Thymus (tissue), 11 donors: ENCODE measurements around the gene MLX. TPM values are rescaled to one million over a fixed set of nuclear protein-coding genes. Genes with fewer than 3 reads are reported as not detected.
A peak's percentile ranks its signal among the peaks of the same experiment; 100 is the strongest.
"Not testable (repeated sequence)": the region's sequence is repeated elsewhere in the genome, so short reads cannot be mapped to it uniquely, and the experiment has no call there.

Experiments used
- DNase-seq, 9 donors: peaks; one replicate each; pipeline ENCODE4 v3.0.0-alpha.2; 2013; ENCODE audit warnings: low spot score in 9 of 9, low read depth in 6 of 9, missing footprints in 1 of 9
- H3K27ac ChIP-seq, 2 donors: one replicate each; pipeline ENCODE4 v1.5.1; 2013; ENCODE audit warnings: control low read depth in 1 of 2, low read depth in 1 of 2, low read length in 1 of 2, mild to moderate bottlenecking in 1 of 2, moderate library complexity in 1 of 2
- H3K27me3 ChIP-seq, 2 donors: one replicate each; pipeline ENCODE4 v1.5.1; 2013; ENCODE audit warnings: low read length in 1 of 2; ENCODE audit not compliant: control insufficient read depth in 2 of 2, insufficient read depth in 1 of 2
- H3K36me3 ChIP-seq, 2 donors: one replicate each; pipeline ENCODE4 v1.5.1; 2013; ENCODE audit warnings: low read length in 1 of 2, mild to moderate bottlenecking in 1 of 2, moderate library complexity in 1 of 2; ENCODE audit not compliant: control insufficient read depth in 2 of 2, insufficient read depth in 2 of 2
- H3K4me1 ChIP-seq, 2 donors: one replicate each; pipeline ENCODE4 v1.5.1; 2013; ENCODE audit warnings: low read length in 2 of 2; ENCODE audit not compliant: control insufficient read depth in 2 of 2, insufficient read depth in 2 of 2
- H3K4me3 ChIP-seq, 2 donors: one replicate each; pipeline ENCODE4 v1.5.1; 2013; ENCODE audit warnings: low read length in 2 of 2, control low read depth in 1 of 2, mild to moderate bottlenecking in 1 of 2
- H3K9me3 ChIP-seq, 2 donors: one replicate each; pipeline ENCODE4 v1.5.1; 2013; ENCODE audit warnings: low read length in 1 of 2, mild to moderate bottlenecking in 1 of 2; ENCODE audit not compliant: control insufficient read depth in 2 of 2, insufficient read depth in 1 of 2
- WGBS: extraction: QIAGEN DNeasy Blood & Tissue Kit; methylation state at CpG from one replicate; pipeline ENCODE4 v1.1.7; 2013; 5-methylcytosine and 5-hydroxymethylcytosine counted together
- polyA plus RNA-seq: library from polyadenylated mRNA; stranded (reverse); fragments of 200-250 nt; gene quantifications from one replicate; pipeline ENCODE4 v1.2.3, GENCODE V29; 2013
- total RNA-seq: library from RNA; stranded (reverse); fragments of 120-200 nt; gene quantifications from one replicate; pipeline ENCODE4 v1.2.4, GENCODE V29; 2013
- donor health status: healthy.

The MLX gene
- total and polyA plus RNA-seq, 2 donors: 29.3 to 45.2 TPM

GRCh38 chr17:42603318-42603717, 36.4 kb downstream of the MLX start:
- H3K4me1 ChIP-seq: peaks cover 8 to 11% of the 10 kb centered on the region in 2 donors
- peaks cover 6 to 24% of the 10 kb centered on the region in 2 donors for H3K36me3 ChIP-seq
- H3K27me3 ChIP-seq: no peaks in the 10 kb centered on the region
- no peak overlapping the region for H3K4me3 ChIP-seq
- H3K9me3 ChIP-seq: no peaks in the 10 kb centered on the region
- 97% methylated on average over 7 of the region's 7 CpGs for WGBS
- DNase-seq: no peak
- H3K27ac ChIP-seq: no peak overlapping the region

GRCh38 chr17:42607769-42608168, 40.9 kb downstream of the MLX start:
- no peak for DNase-seq
- H3K27ac ChIP-seq: no peak overlapping the region
- 86% methylated on average over 3 of the region's 3 CpGs for WGBS
- peaks cover 8 to 25% of the 10 kb centered on the region in 2 donors for H3K36me3 ChIP-seq
- peaks cover 0 to 2% of the 10 kb centered on the region in 2 donors for H3K27me3 ChIP-seq
- H3K4me3 ChIP-seq: peak overlapping the region; percentile 72 to 98
- no peaks in the 10 kb centered on the region for H3K9me3 ChIP-seq
- H3K4me1 ChIP-seq: peaks cover 11 to 14% of the 10 kb centered on the region in 2 donors

GRCh38 chr17:42608305-42609181, 41.6 kb downstream of the MLX start:
- peaks cover 11 to 14% of the 10 kb centered on the region in 2 donors for H3K4me1 ChIP-seq
- peak in 5 of 9 donors; percentile 15 to 63 (median 27) for DNase-seq
- WGBS: under 1% methylated on average over 30 of the region's 30 CpGs

GRCh38 chr17:42609182-42609813, 42.4 kb downstream of the MLX start, which contains the start of the genes RETREG3 and TUBG1:
Gene RETREG3, minus strand, starts transcription at chr17:42609374. Its CDS starts 50 bp downstream, at chr17:42609324.
Gene TUBG1, plus strand, starts transcription at chr17:42609683. Its CDS starts 55 bp downstream, at chr17:42609738.
- Histone ChIP-seq H3K36me3 (peaks cover 23 to 30% of the 10 kb centered on the region in 2 donors), H3K4me3 (peak within 1 kb of the TSS; percentile 72 to 98), H3K9me3 (no peaks in the 10 kb centered on the region), H3K27ac (peak within 1 kb of the TSS; percentile 91 to 93), H3K27me3 (peaks cover 0 to 2% of the 10 kb centered on the region in 2 donors), H3K4me1 (peaks cover 11 to 14% of the 10 kb centered on the region in 2 donors)
- under 1% methylated on average over 66 of the region's 66 CpGs for WGBS
- peak; percentile 96 to 100 (median 99) for DNase-seq

More at GRCh38 chr17:42608305-42609181, 41.6 kb downstream of the MLX start:
- H3K27me3 ChIP-seq: peaks cover 0 to 2% of the 10 kb centered on the region in 2 donors
- H3K4me3 ChIP-seq: peak overlapping the region; percentile 72 to 98
- H3K36me3 ChIP-seq: peaks cover 16 to 26% of the 10 kb centered on the region in 2 donors
- no peaks in the 10 kb centered on the region for H3K9me3 ChIP-seq
- H3K27ac ChIP-seq: peak overlapping the region; percentile 91 to 93

GRCh38 chr17:42609814-42610801, 43.2 kb downstream of the MLX start:
- Histone ChIP-seq H3K4me1 (peaks cover 11 to 14% of the 10 kb centered on the region in 2 donors), H3K36me3 (peaks cover 31 to 32% of the 10 kb centered on the region in 2 donors), H3K4me3 (peak overlapping the region; percentile 72 to 92), H3K27ac (peak overlapping the region; percentile 55 to 75)
- H3K27me3 ChIP-seq, DNase-seq, H3K9me3 ChIP-seq: not testable (repeated sequence)
- WGBS: 23% methylated on average over 35 of the region's 42 CpGs

- no peaks in the 10 kb centered on the region for H3K9me3 ChIP-seq
- DNase-seq: no peak
- H3K27me3 ChIP-seq: peaks cover 0 to 2% of the 10 kb centered on the region in 2 donors
- peaks cover 10% of the 10 kb centered on the region in 2 donors for H3K4me1 ChIP-seq
- peaks cover 40 to 41% of the 10 kb centered on the region in 2 donors for H3K36me3 ChIP-seq
- H3K27ac ChIP-seq: no peak overlapping the region
- no peak overlapping the region for H3K4me3 ChIP-seq
- WGBS: 96% methylated on average over 4 of the region's 4 CpGs
Observed at GRCh38 chr17:42612013-42612412, 45.1 kb downstream of the MLX start.

- no peak overlapping the region for H3K4me3 ChIP-seq
- H3K27ac ChIP-seq: no peak overlapping the region
- no peak for DNase-seq
- H3K9me3 ChIP-seq: no peaks in the 10 kb centered on the region
- H3K4me1 ChIP-seq: peaks cover 16 to 19% of the 10 kb centered on the region in 2 donors
- 98% methylated on average over 17 of the region's 17 CpGs for WGBS
- peaks cover 40 to 41% of the 10 kb centered on the region in 2 donors for H3K36me3 ChIP-seq
- H3K27me3 ChIP-seq: peaks cover 0 to 2% of the 10 kb centered on the region in 2 donors
Observed at GRCh38 chr17:42613699-42614295, 46.9 kb downstream of the MLX start.

- no peak overlapping the region for H3K4me3 ChIP-seq
- peak overlapping the region; percentile 42 to 60 for H3K27ac ChIP-seq
- H3K4me1 ChIP-seq: peaks cover 14 to 20% of the 10 kb centered on the region in 2 donors
- peak in 5 of 9 donors; percentile 13 to 66 (median 36) for DNase-seq
- H3K27me3 ChIP-seq: no peaks in the 10 kb centered on the region
- H3K36me3 ChIP-seq: peaks cover 28 to 30% of the 10 kb centered on the region in 2 donors
- H3K9me3 ChIP-seq: no peaks in the 10 kb centered on the region
- 54% methylated on average over 4 of the region's 4 CpGs for WGBS
Observed at GRCh38 chr17:42617956-42618431, 51.1 kb downstream of the MLX start.
